ENCODE data around the gene TMEM88. TPM values are rescaled to one million over a fixed set of nuclear protein-coding genes. Genes with fewer than 3 reads are reported as not detected.

TMEM88 gene
- total RNA-seq, 3 donors from 2014 or later = 4.8 to 21.0 (median 5.7) TPM

DNA sequence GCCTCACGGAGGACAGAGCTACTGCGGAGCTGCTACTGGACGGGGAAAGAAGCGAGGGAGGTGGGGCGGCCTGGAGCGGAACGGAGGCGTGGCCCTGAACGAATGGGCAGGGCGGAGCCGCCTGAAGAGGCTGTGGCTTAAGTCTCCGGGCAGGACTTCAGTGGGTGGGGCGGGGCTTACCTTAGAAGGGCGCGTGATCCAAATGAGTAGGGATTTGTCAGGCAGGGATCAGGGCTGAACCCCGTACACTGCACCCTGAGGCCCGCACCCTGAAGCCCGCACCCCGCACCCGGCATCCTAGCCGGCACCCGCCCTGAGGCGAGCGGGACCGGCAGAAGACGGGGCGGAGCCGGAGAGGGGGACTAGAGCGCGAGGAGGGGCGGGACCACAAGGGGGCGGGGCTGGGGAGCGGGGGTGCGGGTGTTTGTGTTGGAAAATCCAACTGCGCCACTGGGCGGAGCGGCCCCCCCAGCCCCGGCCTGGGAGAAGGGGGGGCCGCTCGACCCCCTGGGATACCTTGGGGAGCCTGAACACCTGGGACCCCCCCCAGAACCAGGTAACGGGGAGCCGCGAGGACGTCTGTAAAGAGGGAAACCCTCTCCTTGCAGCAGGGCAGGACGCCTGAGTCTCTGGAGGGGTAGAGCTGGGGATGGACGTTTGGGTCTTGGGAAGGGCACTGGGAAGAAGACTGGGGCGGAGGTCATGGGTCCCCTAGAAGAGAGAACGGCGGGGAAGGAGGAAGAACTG, 20.9 kb upstream of the TMEM88 start, which contains the start of gene KDM6B:
KDM6B (plus strand) TSS at position 423 of the 747 bp plus-strand sequence. CDS start 11,338 bp downstream, outside the sequence.
- Histone ChIP-seq H3K36me3 (no peaks in the 10 kb centered on the region), H3K27me3 (no peaks in the 10 kb centered on the region), H3K9me3 (no peaks in the 10 kb centered on the region), H3K4me1 (peaks cover 4 to 22% of the 10 kb centered on the region in 2 donors), H3K4me3 (peak within 1 kb of the TSS; percentile 70 to 74 (median 74)), H3K27ac (peak within 1 kb of the TSS; percentile 97 to 99)
- TF ChIP-seq, protein P1, sequence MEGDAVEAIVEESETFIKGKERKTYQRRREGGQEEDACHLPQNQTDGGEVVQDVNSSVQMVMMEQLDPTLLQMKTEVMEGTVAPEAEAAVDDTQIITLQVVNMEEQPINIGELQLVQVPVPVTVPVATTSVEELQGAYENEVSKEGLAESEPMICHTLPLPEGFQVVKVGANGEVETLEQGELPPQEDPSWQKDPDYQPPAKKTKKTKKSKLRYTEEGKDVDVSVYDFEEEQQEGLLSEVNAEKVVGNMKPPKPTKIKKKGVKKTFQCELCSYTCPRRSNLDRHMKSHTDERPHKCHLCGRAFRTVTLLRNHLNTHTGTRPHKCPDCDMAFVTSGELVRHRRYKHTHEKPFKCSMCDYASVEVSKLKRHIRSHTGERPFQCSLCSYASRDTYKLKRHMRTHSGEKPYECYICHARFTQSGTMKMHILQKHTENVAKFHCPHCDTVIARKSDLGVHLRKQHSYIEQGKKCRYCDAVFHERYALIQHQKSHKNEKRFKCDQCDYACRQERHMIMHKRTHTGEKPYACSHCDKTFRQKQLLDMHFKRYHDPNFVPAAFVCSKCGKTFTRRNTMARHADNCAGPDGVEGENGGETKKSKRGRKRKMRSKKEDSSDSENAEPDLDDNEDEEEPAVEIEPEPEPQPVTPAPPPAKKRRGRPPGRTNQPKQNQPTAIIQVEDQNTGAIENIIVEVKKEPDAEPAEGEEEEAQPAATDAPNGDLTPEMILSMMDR (IDR thresholded peaks at IDR 0.05) = no peak
- TF ChIP-seq POLR2AphosphoS5 (IDR thresholded peaks at IDR 0.05) = peak in 2 of 3 donors; percentile 46 to 56
- TF ChIP-seq POLR2A (IDR thresholded peaks at IDR 0.05) = peak; percentile 25
- intact Hi-C loops (cut with DNase I; ENCODE audit: low total_unique reads) = no loop called here
- peak; percentile 93 to 95 for DNase-seq (ENCODE audit: low spot score in 2 of 2)

DNA sequence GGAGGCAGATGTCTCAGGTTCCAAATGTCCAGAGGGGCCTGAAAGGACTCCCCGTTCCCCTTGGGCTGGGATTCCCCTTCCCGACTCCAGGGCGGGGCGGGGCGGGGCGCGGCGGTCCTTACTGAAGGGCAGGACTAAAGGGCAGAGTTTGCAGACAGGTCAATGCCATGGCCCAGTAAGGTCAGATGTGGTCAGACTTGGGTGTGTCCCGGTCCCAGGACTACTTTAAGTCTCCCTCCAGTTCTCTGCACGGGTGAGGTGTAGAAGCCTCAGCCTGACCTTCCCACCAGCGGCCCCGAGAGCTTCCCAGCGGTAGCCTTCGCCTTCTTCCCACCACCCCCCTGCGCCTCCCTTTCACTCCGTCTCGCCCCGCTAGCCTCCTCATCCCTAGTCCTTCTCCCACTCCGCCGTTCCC, 20.3 kb upstream of the TMEM88 start:
- Histone ChIP-seq H3K27me3 (no peaks in the 10 kb centered on the region), H3K4me1 (peaks cover 8 to 28% of the 10 kb centered on the region in 2 donors), H3K9me3 (no peaks in the 10 kb centered on the region), H3K36me3 (no peaks in the 10 kb centered on the region), H3K4me3 (peak overlapping the region; percentile 70 to 74 (median 74)), H3K27ac (peak overlapping the region; percentile 97 to 99)
- TF ChIP-seq, protein P1 (IDR thresholded peaks at IDR 0.05) = no peak
- TF ChIP-seq POLR2AphosphoS5 (IDR thresholded peaks at IDR 0.05) (no peak), POLR2A (IDR thresholded peaks at IDR 0.05) (no peak)
- DNase-seq (ENCODE audit: low spot score in 2 of 2) = peak; percentile 54 to 65
- intact Hi-C loops (cut with DNase I; ENCODE audit: low total_unique reads) = no loop called here

GRCh38 chr17:7834957-7835813, 19.7 kb upstream of the TMEM88 start:
- Histone ChIP-seq H3K36me3 (no peaks in the 10 kb centered on the region), H3K9me3 (no peaks in the 10 kb centered on the region), H3K4me3 (peak overlapping the region; percentile 70 to 74 (median 74)), H3K4me1 (peaks cover 8 to 29% of the 10 kb centered on the region in 2 donors), H3K27me3 (no peaks in the 10 kb centered on the region), H3K27ac (peak overlapping the region; percentile 97 to 99)
- DNase-seq (ENCODE audit: low spot score in 2 of 2) = peak; percentile 97
- peak; percentile 69 to 88 (median 84) for TF ChIP-seq POLR2AphosphoS5 (IDR thresholded peaks at IDR 0.05)
- TF ChIP-seq, protein P1 (IDR thresholded peaks at IDR 0.05) = peak; percentile 61 to 92 (median 78)
- TF ChIP-seq POLR2A (IDR thresholded peaks at IDR 0.05) = peak; percentile 85
- intact Hi-C loops (cut with DNase I; ENCODE audit: low total_unique reads) = no loop called here

DNA sequence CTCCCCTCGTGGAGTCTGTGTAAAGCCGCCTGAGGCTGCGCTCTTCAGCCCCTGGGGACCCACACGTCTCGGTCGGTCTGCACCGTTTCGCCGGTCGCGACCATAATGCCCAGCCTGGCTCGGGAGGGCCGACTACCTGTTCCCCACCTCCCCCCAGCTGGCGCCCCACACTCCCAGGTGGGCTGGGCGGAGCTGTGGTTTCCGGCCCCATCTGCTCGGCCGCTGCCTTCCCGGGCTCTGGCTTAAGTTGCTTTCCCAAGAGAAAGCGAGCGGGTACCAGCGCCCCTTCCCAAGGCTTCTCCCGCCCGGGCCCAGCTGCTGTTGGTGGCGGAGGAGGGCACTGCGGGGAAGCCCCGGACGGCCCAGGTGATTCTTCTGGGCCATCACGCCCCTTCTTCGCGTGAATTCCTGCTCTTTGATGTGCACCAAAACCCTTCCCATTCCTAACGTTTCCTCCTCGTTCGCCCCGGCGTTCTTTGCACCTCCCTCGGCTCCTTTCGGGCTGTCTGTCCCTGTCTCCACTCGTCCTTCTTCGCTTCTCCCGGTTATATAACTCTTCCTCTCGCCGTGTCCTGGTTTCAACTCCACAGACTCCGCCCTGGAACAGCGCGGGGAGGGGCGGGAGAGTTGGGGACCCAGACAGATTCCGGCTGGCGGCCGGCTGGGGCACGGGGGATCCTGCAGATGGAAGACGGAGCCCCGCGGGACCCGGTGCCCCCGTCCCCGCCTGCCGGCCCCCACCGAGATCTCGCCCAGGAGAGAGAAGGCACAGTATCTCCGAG, 18.9 kb upstream of the TMEM88 start:
- H3K4me1 ChIP-seq = peaks cover 8 to 34% of the 10 kb centered on the region in 2 donors
- intact Hi-C loops (cut with DNase I; ENCODE audit: low total_unique reads) = no loop called here
- peak; percentile 48 to 75 for DNase-seq (ENCODE audit: low spot score in 2 of 2)

More for the DNA sequence above, 18.9 kb upstream of the TMEM88 start:
- Histone ChIP-seq H3K9me3 (no peaks in the 10 kb centered on the region), H3K4me3 (peak overlapping the region; percentile 70 to 74 (median 74)), H3K27me3 (no peaks in the 10 kb centered on the region), H3K36me3 (no peaks in the 10 kb centered on the region), H3K27ac (peak overlapping the region; percentile 97 to 99)
- TF ChIP-seq POLR2A (IDR thresholded peaks at IDR 0.05) (no peak), POLR2AphosphoS5 (IDR thresholded peaks at IDR 0.05) (peak; percentile 14 to 27 (median 15))
